Medulla oblongata (tissue), 1 donor: Measurements from ENCODE around the gene NSFL1C.
A peak's percentile ranks its signal among the peaks of the same experiment; 100 is the strongest.
"Not testable (repeated sequence)": the region's sequence is repeated elsewhere in the genome, so short reads cannot be mapped to it uniquely, and the experiment has no call there.

Experiments
- DNase-seq: peaks from one replicate; pipeline ENCODE4 v3.0.0-alpha.2; 2015; ENCODE audit errors: extremely low spot score

NSFL1C gene

GRCh38 chr20:1423625-1424106 is 43.0 kb downstream of the NSFL1C start:
- peak; percentile 42 for DNase-seq

- no peak for DNase-seq
These were observed 43.4 kb downstream of the NSFL1C start for GRCh38 chr20:1423206-1423605.

GRCh38 chr20:1422753-1423152 is 43.9 kb downstream of the NSFL1C start:
- no peak for DNase-seq

GRCh38 chr20:1420066-1420465 is 46.6 kb downstream of the NSFL1C start:
- DNase-seq, result no peak

GRCh38 chr20:1418350-1418749 is 48.3 kb downstream of the NSFL1C start:
- DNase-seq, result no peak

GRCh38 chr20:1417790-1418189 is 48.9 kb downstream of the NSFL1C start:
- DNase-seq, result no peak

GRCh38 chr20:1417273-1417672 is 49.4 kb downstream of the NSFL1C start:
- no peak for DNase-seq

- no peak for DNase-seq
These were observed 50.8 kb downstream of the NSFL1C start for GRCh38 chr20:1415667-1416468.

- DNase-seq, result no peak
These were observed 51.7 kb downstream of the NSFL1C start for GRCh38 chr20:1414982-1415381.

GRCh38 chr20:1405801-1406200 is 60.8 kb downstream of the NSFL1C start:
- DNase-seq, result no peak

- no peak for DNase-seq
These were observed 63.0 kb downstream of the NSFL1C start for GRCh38 chr20:1403624-1404023.

GRCh38 chr20:1402149-1402548 is 64.5 kb downstream of the NSFL1C start:
- no peak for DNase-seq

GRCh38 chr20:1401451-1401907 is 65.2 kb downstream of the NSFL1C start:
- no peak for DNase-seq

GRCh38 chr20:1399678-1400366 is 66.8 kb downstream of the NSFL1C start:
- DNase-seq, result not testable (repeated sequence)

GRCh38 chr20:1398185-1398584 is 68.5 kb downstream of the NSFL1C start:
- DNase-seq, result not testable (repeated sequence)

GRCh38 chr20:1397710-1398109 is 68.9 kb downstream of the NSFL1C start:
- DNase-seq, result no peak

GRCh38 chr20:1396702-1397101 is 69.9 kb downstream of the NSFL1C start:
- no peak for DNase-seq

- no peak for DNase-seq
These were observed 70.4 kb downstream of the NSFL1C start for GRCh38 chr20:1396264-1396663.

GRCh38 chr20:1394686-1395085 is 72.0 kb downstream of the NSFL1C start:
- DNase-seq, result no peak

GRCh38 chr20:1393507-1393882 is 73.2 kb downstream of the NSFL1C start:
- DNase-seq, result no peak

GRCh38 chr20:1392693-1393506 is 73.7 kb downstream of the NSFL1C start, which contains the start of gene FKBP1A:
Gene FKBP1A (minus strand): TSS chr20:1393054. CDS start chr20:1392998, 56 bp downstream.
- peak; percentile 92 for DNase-seq

- no peak for DNase-seq
These were observed 74.3 kb downstream of the NSFL1C start for GRCh38 chr20:1392443-1392692.
